Activated naive CD4-positive, alpha-beta T cell treated with Interleukin-2 at 50 U/mL for 16 hours (primary cell): ENCODE measurements around the gene LYZL6.
"Not testable (repeated sequence)": the region's sequence is repeated elsewhere in the genome, so short reads cannot be mapped to it uniquely, and the experiment has no call there.

Source experiments
- DNase-seq: peaks from one replicate; pipeline ENCODE4 v3.0.0-alpha.2; 2020

Gene LYZL6

GRCh38 chr17:35944151-35944550 is 638 bp upstream of the LYZL6 start:
- DNase-seq: no peak

GRCh38 chr17:35942588-35943186 is 826 bp downstream of the LYZL6 start:
- DNase-seq: no peak

- not testable (repeated sequence) for DNase-seq
Measured at GRCh38 chr17:35938492-35938891, 5.0 kb downstream of the LYZL6 start.

GRCh38 chr17:35936063-35936462 is 7.5 kb downstream of the LYZL6 start:
- DNase-seq: no peak

GRCh38 chr17:35934760-35935159 is 8.8 kb downstream of the LYZL6 start:
- DNase-seq: no peak

GRCh38 chr17:35932586-35932985 is 10.9 kb downstream of the LYZL6 start:
- DNase-seq: no peak

- DNase-seq: no peak
Measured at GRCh38 chr17:35931794-35932425, 11.6 kb downstream of the LYZL6 start.

- peak; percentile 82 for DNase-seq
Measured at GRCh38 chr17:35930211-35931065, 13.1 kb downstream of the LYZL6 start, which contains the start of gene RDM1. Gene RDM1 (minus strand): TSS chr17:35930773. CDS start chr17:35930727, 46 bp downstream.

- no peak for DNase-seq
Measured at GRCh38 chr17:35927714-35928113, 15.8 kb downstream of the LYZL6 start.

GRCh38 chr17:35923609-35924114 is 19.9 kb downstream of the LYZL6 start:
- DNase-seq: no peak

GRCh38 chr17:35920229-35920628 is 23.3 kb downstream of the LYZL6 start:
- DNase-seq: no peak

- no peak for DNase-seq
Measured at GRCh38 chr17:35918665-35919064, 24.8 kb downstream of the LYZL6 start.

- no peak for DNase-seq
Measured at GRCh38 chr17:35917519-35918213, 25.8 kb downstream of the LYZL6 start.

GRCh38 chr17:35915153-35915964 is 28.2 kb downstream of the LYZL6 start:
- DNase-seq: no peak

- DNase-seq: no peak
Measured at GRCh38 chr17:35914354-35914753, 29.2 kb downstream of the LYZL6 start.

GRCh38 chr17:35913609-35914008 is 29.9 kb downstream of the LYZL6 start:
- no peak for DNase-seq

- DNase-seq: no peak
Measured at GRCh38 chr17:35912942-35913341, 30.6 kb downstream of the LYZL6 start.

- DNase-seq: no peak
Measured at GRCh38 chr17:35912339-35912912, 31.1 kb downstream of the LYZL6 start.

- DNase-seq: no peak
Measured at GRCh38 chr17:35909408-35909807, 34.1 kb downstream of the LYZL6 start.

GRCh38 chr17:35907691-35908090 is 35.8 kb downstream of the LYZL6 start:
- no peak for DNase-seq

GRCh38 chr17:35906926-35907637 is 36.4 kb downstream of the LYZL6 start:
- DNase-seq: no peak
